GM19324 (cell line): ENCODE measurements around the gene C5AR2.
"Not testable (repeated sequence)": the region's sequence is repeated elsewhere in the genome, so short reads cannot be mapped to it uniquely, and the experiment has no call there.

ENCODE experiments used
- ATAC-seq: cut with Tn5 transposase; IDR thresholded peaks from one replicate; pipeline ENCODE4 v1.9.1; 2021; ENCODE audit warnings: mild to moderate bottlenecking, moderate library complexity; ENCODE audit not compliant: unreplicated experiment, low FRiP score

Gene C5AR2

GRCh38 chr19:47381653-47382279 lies 49.8 kb downstream of the C5AR2 start:
- ATAC-seq: no peak

GRCh38 chr19:47383890-47384289 lies 51.9 kb downstream of the C5AR2 start:
- ATAC-seq: not testable (repeated sequence)

GRCh38 chr19:47384533-47384932 lies 52.6 kb downstream of the C5AR2 start:
- not testable (repeated sequence) for ATAC-seq

GRCh38 chr19:47386582-47386981 lies 54.6 kb downstream of the C5AR2 start:
- not testable (repeated sequence) for ATAC-seq

GRCh38 chr19:47387623-47388022 lies 55.6 kb downstream of the C5AR2 start:
- ATAC-seq: not testable (repeated sequence)

- not testable (repeated sequence) for ATAC-seq
These were observed 56.7 kb downstream of the C5AR2 start for GRCh38 chr19:47388721-47389120.

GRCh38 chr19:47389150-47389556 lies 57.2 kb downstream of the C5AR2 start:
- ATAC-seq: no peak

- ATAC-seq: no peak
These were observed 58.8 kb downstream of the C5AR2 start for GRCh38 chr19:47390533-47391488.

- no peak for ATAC-seq
These were observed 59.7 kb downstream of the C5AR2 start for GRCh38 chr19:47391510-47392223.
